RWPE2 (cell line): Measurements from ENCODE around the gene PDK4.

Experiments used
- ATAC-seq: fragments of 200-7000 bp; cut with Tn5 transposase; 3 replicates; pipeline ENCODE4 v1.9.1; 2021; ENCODE audit warnings: low read depth
- DNase-seq: peaks from one replicate; pipeline ENCODE4 v3.0.0-alpha.2; 2020; ENCODE audit warnings: low spot score
- H3K27ac ChIP-seq: fragments of 450-650 bp; 2 replicates; pipeline ENCODE4 v1.5.1; 2017; ENCODE audit warnings: mild to moderate bottlenecking; ENCODE audit not compliant: poor library complexity, severe bottlenecking
- H3K27me3 ChIP-seq: fragments of 250-450 bp; sonication (Bioruptor Pico); 2 replicates; pipeline ENCODE4 v1.5.1; 2021; ENCODE audit warnings: mild to moderate bottlenecking, moderate library complexity; ENCODE audit not compliant: insufficient read depth, poor library complexity, severe bottlenecking
- H3K36me3 ChIP-seq: fragments of 250-450 bp; sonication (Bioruptor Pico); 2 replicates; pipeline ENCODE4 v1.5.1; 2020; ENCODE audit warnings: low read depth, mild to moderate bottlenecking, moderate library complexity
- H3K4me1 ChIP-seq: fragments of 250-450 bp; sonication (Bioruptor Pico); 2 replicates; pipeline ENCODE4 v1.5.1; 2021; ENCODE audit warnings: mild to moderate bottlenecking, moderate library complexity; ENCODE audit not compliant: insufficient read depth, poor library complexity, severe bottlenecking
- H3K4me3 ChIP-seq: fragments of 250-450 bp; sonication (Bioruptor Pico); 2 replicates; pipeline ENCODE4 v1.5.1; 2021; ENCODE audit warnings: mild to moderate bottlenecking, moderate library complexity; ENCODE audit not compliant: severe bottlenecking
- H3K9me3 ChIP-seq: fragments of 250-450 bp; sonication (Bioruptor Pico); 2 replicates; pipeline ENCODE4 v1.5.1; 2021; ENCODE audit warnings: mild to moderate bottlenecking, moderate library complexity; ENCODE audit not compliant: severe bottlenecking
- CTCF ChIP-seq: fragments of 450-650 bp; IDR thresholded peaks from one replicate; pipeline ENCODE4 v1.5.1; 2017; ENCODE audit warnings: mild to moderate bottlenecking, moderate library complexity; ENCODE audit not compliant: poor library complexity, severe bottlenecking

PDK4 gene

GRCh38 chr7:95614442-95614940 is 18.2 kb upstream of the PDK4 start:
- Histone ChIP-seq H3K4me3 (no peak overlapping the region), H3K27me3 (no peaks in the 10 kb centered on the region), H3K4me1 (peaks cover 3% of the 10 kb centered on the region), H3K27ac (no peak overlapping the region), H3K9me3 (no peaks in the 10 kb centered on the region), H3K36me3 (no peaks in the 10 kb centered on the region)
- DNase-seq (no peak), ATAC-seq (no peak)
- no peak for TF ChIP-seq CTCF

- no peak overlapping the region for H3K4me3 ChIP-seq
- H3K27ac ChIP-seq: no peak overlapping the region
- H3K27me3 ChIP-seq: no peaks in the 10 kb centered on the region
- ATAC-seq (no peak), DNase-seq (no peak)
- H3K36me3 ChIP-seq: no peaks in the 10 kb centered on the region
- peaks cover 13% of the 10 kb centered on the region for H3K4me1 ChIP-seq
- TF ChIP-seq CTCF: no peak
- H3K9me3 ChIP-seq: no peaks in the 10 kb centered on the region
Measured at GRCh38 chr7:95611224-95611623, 14.9 kb upstream of the PDK4 start.

DNA sequence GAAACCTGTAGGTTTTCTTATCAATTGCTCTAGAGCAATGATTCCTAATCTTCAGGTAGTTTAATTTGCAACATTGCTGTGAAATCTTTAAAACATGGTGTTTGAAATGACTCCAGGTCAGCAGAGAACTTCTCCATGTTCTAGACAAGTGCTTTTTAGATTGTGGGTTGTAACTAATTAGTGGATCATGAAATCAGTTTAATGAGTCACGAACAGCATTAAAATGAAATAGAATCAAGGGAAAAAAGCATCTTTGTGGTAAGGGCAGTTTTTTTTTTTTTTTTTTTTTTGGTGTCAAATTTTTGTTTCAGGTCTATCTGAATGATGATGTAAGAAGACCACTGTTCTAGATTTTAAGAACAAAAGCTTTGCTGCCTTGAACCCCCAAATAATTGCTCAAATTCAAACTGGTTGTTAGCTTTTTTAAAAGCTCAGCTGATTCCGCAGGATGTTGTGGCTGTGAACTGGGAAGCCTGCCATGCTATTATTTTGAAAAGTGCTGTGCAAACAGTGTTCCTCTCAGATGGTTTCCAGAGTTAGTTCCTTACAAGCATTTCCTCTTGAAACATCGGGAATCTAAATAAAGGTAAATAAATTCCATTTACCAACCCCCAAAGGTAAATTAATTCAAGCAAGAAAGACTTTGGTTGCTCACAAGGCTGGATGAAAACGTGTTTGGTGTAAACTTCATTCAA is 13.1 kb upstream of the PDK4 start:
- no peak for ATAC-seq
- no peak for DNase-seq
- H3K9me3 ChIP-seq: no peaks in the 10 kb centered on the region
- no peak overlapping the region for H3K27ac ChIP-seq
- H3K36me3 ChIP-seq: no peaks in the 10 kb centered on the region
- TF ChIP-seq CTCF: no peak
- peaks cover 13% of the 10 kb centered on the region for H3K4me1 ChIP-seq
- H3K27me3 ChIP-seq: no peaks in the 10 kb centered on the region
- H3K4me3 ChIP-seq: no peak overlapping the region

GRCh38 chr7:95608359-95609173 is 12.2 kb upstream of the PDK4 start:
- no peaks in the 10 kb centered on the region for H3K36me3 ChIP-seq
- H3K27ac ChIP-seq: no peak overlapping the region
- no peak overlapping the region for H3K4me3 ChIP-seq
- TF ChIP-seq CTCF: no peak
- ATAC-seq: peak; percentile 98
- peak; percentile 72 for DNase-seq
- peaks cover 13% of the 10 kb centered on the region for H3K4me1 ChIP-seq
- no peaks in the 10 kb centered on the region for H3K27me3 ChIP-seq
- no peaks in the 10 kb centered on the region for H3K9me3 ChIP-seq

- no peaks in the 10 kb centered on the region for H3K36me3 ChIP-seq
- no peaks in the 10 kb centered on the region for H3K27me3 ChIP-seq
- ATAC-seq (no peak), DNase-seq (no peak)
- no peak for TF ChIP-seq CTCF
- H3K9me3 ChIP-seq: no peaks in the 10 kb centered on the region
- peaks cover 13% of the 10 kb centered on the region for H3K4me1 ChIP-seq
- H3K27ac ChIP-seq: no peak overlapping the region
- no peak overlapping the region for H3K4me3 ChIP-seq
Measured at GRCh38 chr7:95607561-95607960, 11.2 kb upstream of the PDK4 start.
